ENCODE data around the gene ALDH1L2.

Gene ALDH1L2

GRCh38 chr12:105024928-105025327 is 59.3 kb downstream of the ALDH1L2 start:
- no peak overlapping the region for H3K27ac ChIP-seq (ENCODE audit: extremely low read depth, low read depth, low read length)
- TF ChIP-seq ZNF19 (tag by site-specific recombination; IDR thresholded peaks at IDR 0.05; ENCODE audit: low read depth): no peak
- no peak for TF ChIP-seq ZNF341 (tag by site-specific recombination; IDR thresholded peaks at IDR 0.05; ENCODE audit: low read depth)
- TF ChIP-seq, protein P1, sequence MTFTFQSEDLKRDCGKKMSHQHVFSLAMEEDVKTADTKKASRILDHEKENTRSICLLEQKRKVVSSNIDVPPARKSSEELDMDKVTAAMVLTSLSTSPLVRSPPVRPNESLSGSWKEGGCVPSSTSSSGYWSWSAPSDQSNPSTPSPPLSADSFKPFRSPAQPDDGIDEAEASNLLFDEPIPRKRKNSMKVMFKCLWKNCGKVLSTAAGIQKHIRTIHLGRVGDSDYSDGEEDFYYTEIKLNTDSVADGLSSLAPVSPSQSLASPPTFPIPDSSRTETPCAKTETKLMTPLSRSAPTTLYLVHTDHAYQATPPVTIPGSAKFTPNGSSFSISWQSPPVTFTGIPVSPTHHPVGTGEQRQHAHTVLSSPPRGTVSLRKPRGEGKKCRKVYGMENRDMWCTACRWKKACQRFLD (tag by site-specific recombination; IDR thresholded peaks at IDR 0.05): no peak
- no peak for TF ChIP-seq ZNF157 (tag by site-specific recombination; IDR thresholded peaks at IDR 0.05)
- TF ChIP-seq ZNF596 (tag by site-specific recombination; IDR thresholded peaks at IDR 0.05): no peak
- TF ChIP-seq ZNF140 (tag by site-specific recombination; IDR thresholded peaks at IDR 0.05): no peak
- no peak for TF ChIP-seq ZBTB26 (tag by site-specific recombination; optimal IDR thresholded peaks at IDR 0.05)
- TF ChIP-seq, protein P2, sequence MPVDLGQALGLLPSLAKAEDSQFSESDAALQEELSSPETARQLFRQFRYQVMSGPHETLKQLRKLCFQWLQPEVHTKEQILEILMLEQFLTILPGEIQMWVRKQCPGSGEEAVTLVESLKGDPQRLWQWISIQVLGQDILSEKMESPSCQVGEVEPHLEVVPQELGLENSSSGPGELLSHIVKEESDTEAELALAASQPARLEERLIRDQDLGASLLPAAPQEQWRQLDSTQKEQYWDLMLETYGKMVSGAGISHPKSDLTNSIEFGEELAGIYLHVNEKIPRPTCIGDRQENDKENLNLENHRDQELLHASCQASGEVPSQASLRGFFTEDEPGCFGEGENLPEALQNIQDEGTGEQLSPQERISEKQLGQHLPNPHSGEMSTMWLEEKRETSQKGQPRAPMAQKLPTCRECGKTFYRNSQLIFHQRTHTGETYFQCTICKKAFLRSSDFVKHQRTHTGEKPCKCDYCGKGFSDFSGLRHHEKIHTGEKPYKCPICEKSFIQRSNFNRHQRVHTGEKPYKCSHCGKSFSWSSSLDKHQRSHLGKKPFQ (tag by site-specific recombination; IDR thresholded peaks at IDR 0.05): no peak
- no peak for TF ChIP-seq ZNF792 (tag by site-specific recombination; IDR thresholded peaks at IDR 0.05)
- POLR2A ChIA-PET: interaction anchor here (0.6 kb wide), 1 partner anchor 11 kb away, joined by 3 read pairs; no protein-coding TSS in a partner anchor
- no peak overlapping the region for H3K4me3 ChIP-seq (ENCODE audit: low read depth, low read length)
- H3K36me3 ChIP-seq (ENCODE audit: control insufficient read depth in 2 of 2, insufficient read depth in 1 of 2, low read length in 2 of 2): no peaks in the 10 kb centered on the region
- no peaks in the 10 kb centered on the region; the same call in 1 of the 2 replicates for H3K4me1 ChIP-seq (ENCODE audit: control insufficient read depth, insufficient read depth, low read length)
- no peaks in the 10 kb centered on the region for H3K9me3 ChIP-seq (ENCODE audit: control insufficient read depth, insufficient read depth, low read depth, low read length)
- CTCF ChIA-PET: no interaction called here

GRCh38 chr12:105020241-105020962 is 63.9 kb downstream of the ALDH1L2 start:
- POLR2A ChIA-PET: no interaction called here
- H3K36me3 ChIP-seq (ENCODE audit: control insufficient read depth in 2 of 2, insufficient read depth in 1 of 2, low read length in 2 of 2): peaks cover 0 to 10% of the 10 kb centered on the region in 2 experiments; a peak in 1 of 3 replicates
- CTCF ChIA-PET: no interaction called here
- no peaks in the 10 kb centered on the region for H3K9me3 ChIP-seq (ENCODE audit: control insufficient read depth, insufficient read depth, low read depth, low read length)
- no peak overlapping the region for H3K27ac ChIP-seq (ENCODE audit: extremely low read depth, low read depth, low read length)
- TF ChIP-seq ZNF549 (tag by site-specific recombination; IDR thresholded peaks at IDR 0.05): no peak
- no peak for TF ChIP-seq PRDM4 (tag by site-specific recombination; IDR thresholded peaks at IDR 0.05)
- no peak for TF ChIP-seq ZNF626 (tag by site-specific recombination; IDR thresholded peaks at IDR 0.05)
- no peak for TF ChIP-seq ZNF2 (tag by site-specific recombination; IDR thresholded peaks at IDR 0.05)
- TF ChIP-seq ZNF707 (tag by site-specific recombination; IDR thresholded peaks at IDR 0.05): no peak
- no peak for TF ChIP-seq ZNF585B (tag by site-specific recombination; IDR thresholded peaks at IDR 0.05)
- TF ChIP-seq, protein P3, sequence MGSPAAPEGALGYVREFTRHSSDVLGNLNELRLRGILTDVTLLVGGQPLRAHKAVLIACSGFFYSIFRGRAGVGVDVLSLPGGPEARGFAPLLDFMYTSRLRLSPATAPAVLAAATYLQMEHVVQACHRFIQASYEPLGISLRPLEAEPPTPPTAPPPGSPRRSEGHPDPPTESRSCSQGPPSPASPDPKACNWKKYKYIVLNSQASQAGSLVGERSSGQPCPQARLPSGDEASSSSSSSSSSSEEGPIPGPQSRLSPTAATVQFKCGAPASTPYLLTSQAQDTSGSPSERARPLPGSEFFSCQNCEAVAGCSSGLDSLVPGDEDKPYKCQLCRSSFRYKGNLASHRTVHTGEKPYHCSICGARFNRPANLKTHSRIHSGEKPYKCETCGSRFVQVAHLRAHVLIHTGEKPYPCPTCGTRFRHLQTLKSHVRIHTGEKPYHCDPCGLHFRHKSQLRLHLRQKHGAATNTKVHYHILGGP (tag by site-specific recombination; IDR thresholded peaks at IDR 0.05): no peak
- no peak for TF ChIP-seq ZNF624 (tag by site-specific recombination; IDR thresholded peaks at IDR 0.05)
- TF ChIP-seq ZNF132 (tag by site-specific recombination; IDR thresholded peaks at IDR 0.05; ENCODE audit: borderline replicate concordance): no peak
- TF ChIP-seq, protein P4, sequence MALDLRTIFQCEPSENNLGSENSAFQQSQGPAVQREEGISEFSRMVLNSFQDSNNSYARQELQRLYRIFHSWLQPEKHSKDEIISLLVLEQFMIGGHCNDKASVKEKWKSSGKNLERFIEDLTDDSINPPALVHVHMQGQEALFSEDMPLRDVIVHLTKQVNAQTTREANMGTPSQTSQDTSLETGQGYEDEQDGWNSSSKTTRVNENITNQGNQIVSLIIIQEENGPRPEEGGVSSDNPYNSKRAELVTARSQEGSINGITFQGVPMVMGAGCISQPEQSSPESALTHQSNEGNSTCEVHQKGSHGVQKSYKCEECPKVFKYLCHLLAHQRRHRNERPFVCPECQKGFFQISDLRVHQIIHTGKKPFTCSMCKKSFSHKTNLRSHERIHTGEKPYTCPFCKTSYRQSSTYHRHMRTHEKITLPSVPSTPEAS (tag by site-specific recombination; IDR thresholded peaks at IDR 0.05): no peak
- no peak for TF ChIP-seq KLF10 (tag by site-specific recombination; IDR thresholded peaks at IDR 0.05)
- TF ChIP-seq ZNF433 (tag by site-specific recombination; IDR thresholded peaks at IDR 0.05; ENCODE audit: low read depth): no peak
- no peak for TF ChIP-seq KLF1 (tag by site-specific recombination; IDR thresholded peaks at IDR 0.05)
- no peak overlapping the region for H3K4me3 ChIP-seq (ENCODE audit: low read depth, low read length)
- no peaks in the 10 kb centered on the region for H3K4me1 ChIP-seq (ENCODE audit: control insufficient read depth, insufficient read depth, low read length)

Data from HEK293 (cell line).